GM23248 (cell line): Measurements from ENCODE around the gene IGF1R.

Experiments used
- EZH2 ChIP-seq: fragments of 200-600 bp; sonication (generic); IDR thresholded peaks from 2 replicates; pipeline ENCODE4 v1.6.1; 2018; ENCODE audit warnings: antibody characterized with exemption, mild to moderate bottlenecking; ENCODE audit not compliant: insufficient read depth, poor library complexity, severe bottlenecking
- EZH2phosphoT487 ChIP-seq: fragments of 200-600 bp; sonication (generic); IDR thresholded peaks from 2 replicates; pipeline ENCODE4 v1.6.1; 2018; ENCODE audit warnings: antibody characterized with exemption, moderate library complexity, mild to moderate bottlenecking, low read depth; ENCODE audit not compliant: insufficient read depth

DNA sequence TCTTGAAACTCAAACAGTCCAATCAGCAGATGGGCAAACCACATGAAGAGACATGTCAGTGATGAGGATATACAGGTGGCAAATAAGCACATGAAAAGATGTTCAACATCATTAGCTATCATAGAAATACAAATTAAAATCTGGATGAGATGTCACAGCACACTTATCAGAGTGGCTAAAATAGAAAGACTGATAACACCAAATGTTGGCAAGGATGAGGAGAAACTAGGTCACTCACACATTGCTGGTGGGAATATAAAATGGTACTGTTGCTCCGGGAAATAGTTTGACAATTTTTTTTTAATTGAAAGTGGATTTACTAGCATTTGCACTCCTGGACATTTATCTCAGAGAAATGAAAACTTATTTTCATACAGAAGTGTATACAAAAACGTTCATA is 350.9 kb downstream of the IGF1R start:
- TF ChIP-seq EZH2phosphoT487 (no peak), EZH2 (no peak)
